HepG2 (cell line): ENCODE measurements around the gene IDH3A. TPM values are rescaled to one million over a fixed set of nuclear protein-coding genes. Genes with fewer than 3 reads are reported as not detected.

Experiments used
- FIP1L1 ChIP-seq: fragments of 200-400 bp; formaldehyde crosslinking; IDR thresholded peaks from 2 replicates; pipeline ENCODE4 v1.6.1; 2018; ENCODE audit warnings: low read depth, mild to moderate bottlenecking, low read length, moderate library complexity, borderline replicate concordance; ENCODE audit not compliant: insufficient read depth
- GABPB1 ChIP-seq: IDR thresholded peaks from 2 replicates; pipeline ENCODE4 v1.6.1; 2016; ENCODE audit warnings: mild to moderate bottlenecking, missing genetic modification reagents, moderate library complexity, missing compliant biosample characterization
- RAD51 ChIP-seq: fragments of 450-650 bp; IDR thresholded peaks from 2 replicates; pipeline ENCODE4 v1.6.1; 2016; ENCODE audit warnings: borderline replicate concordance
- REPIN1 ChIP-seq: sonication (generic); formaldehyde crosslinking; IDR thresholded peaks from 2 replicates; pipeline ENCODE4 v1.8.0; 2022; ENCODE audit warnings: missing genetic modification reagents, low read depth, mild to moderate bottlenecking, borderline replicate concordance
- SALL1 ChIP-seq: sonication (generic); formaldehyde crosslinking; IDR thresholded peaks from 2 replicates; pipeline ENCODE4 v1.8.0; 2022; ENCODE audit warnings: mild to moderate bottlenecking, missing genetic modification reagents
- TP53 ChIP-seq: sonication (generic); formaldehyde crosslinking; conservative IDR thresholded peaks from 2 replicates; pipeline ENCODE4 v1.4.0; 2020; ENCODE audit warnings: missing genetic modification reagents
- ZFP36 ChIP-seq: fragments of 150-350 bp; IDR thresholded peaks from 2 replicates; pipeline ENCODE4 v1.6.1; 2018; ENCODE audit warnings: borderline replicate concordance, low read length, low read depth; ENCODE audit not compliant: partially characterized antibody
- ZKSCAN8 ChIP-seq: IDR thresholded peaks from 2 replicates; pipeline ENCODE4 v1.6.1; 2016; ENCODE audit warnings: borderline replicate concordance, missing genetic modification reagents, missing compliant biosample characterization
- ZNF558 ChIP-seq: sonication (generic); formaldehyde crosslinking; IDR thresholded peaks from 2 replicates; pipeline ENCODE4 v1.9.0; 2022; ENCODE audit warnings: mild to moderate bottlenecking, missing genetic modification reagents, borderline replicate concordance
- ZSCAN25 ChIP-seq: sonication (generic); formaldehyde crosslinking; IDR thresholded peaks from 2 replicates; pipeline ENCODE4 v1.8.0; 2022; ENCODE audit warnings: mild to moderate bottlenecking, missing genetic modification reagents
- polyA plus RNA-seq, 8 experiments: library from polyadenylated mRNA; depleted of rRNA in 3 of 8; stranded (reverse) in 7 of 8; unstranded in 1 of 8; fragments of >200 nt; fragmentation: Illumina TruSeq in 4 of 8; extraction: Trizol in 4 of 8; gene quantifications; 2 replicates each; pipeline versions ENCODE4 v1.2.1 to v1.2.3, GENCODE V29; 2011 to 2016; ENCODE audit warnings: low read depth in 4 of 8, missing spikeins in 1 of 8, mixed read lengths in 1 of 8; ENCODE audit not compliant: insufficient read depth in 1 of 8
- total RNA-seq, 5 experiments: library from RNA; depleted of rRNA; stranded (reverse); fragments of >200 nt; fragmentation: Illumina TruSeq; extraction: Trizol; gene quantifications; 2 replicates each; pipeline ENCODE4 v1.2.3, GENCODE V29; 2016; ENCODE audit warnings: low read depth in 1 of 5
- TF ChIP-seq, protein P1 (sequence below), 2 experiments: fragments of 450-650 bp in 1 of 2; sonication (generic) in 1 of 2; formaldehyde crosslinking; IDR thresholded peaks; 2 replicates each; pipeline versions ENCODE4 v1.5.0 to v1.8.0; 2020 to 2022; ENCODE audit warnings: mild to moderate bottlenecking in 1 of 2, missing genetic modification reagents in 1 of 2
- TF ChIP-seq, protein P2 (sequence below): IDR thresholded peaks from 2 replicates; pipeline ENCODE4 v1.4.0; 2020; ENCODE audit warnings: mild to moderate bottlenecking, missing genetic modification reagents
- TF ChIP-seq, protein P3 (sequence below), 2 experiments: fragments of 450-650 bp in 1 of 2; sonication (generic) in 1 of 2; formaldehyde crosslinking in 1 of 2; IDR thresholded peaks; 2 replicates each; pipeline versions ENCODE4 v1.6.1 to v1.8.0; 2016 to 2022; ENCODE audit warnings: antibody characterized with exemption in 1 of 2, mild to moderate bottlenecking in 1 of 2, missing genetic modification reagents in 1 of 2

IDH3A gene
- total and polyA plus RNA-seq, 2 of the 13 experiments (the other 11 are each of a cell fraction or from before 2014, with no cell fraction given) = 40.7 to 50.7 TPM

DNA sequence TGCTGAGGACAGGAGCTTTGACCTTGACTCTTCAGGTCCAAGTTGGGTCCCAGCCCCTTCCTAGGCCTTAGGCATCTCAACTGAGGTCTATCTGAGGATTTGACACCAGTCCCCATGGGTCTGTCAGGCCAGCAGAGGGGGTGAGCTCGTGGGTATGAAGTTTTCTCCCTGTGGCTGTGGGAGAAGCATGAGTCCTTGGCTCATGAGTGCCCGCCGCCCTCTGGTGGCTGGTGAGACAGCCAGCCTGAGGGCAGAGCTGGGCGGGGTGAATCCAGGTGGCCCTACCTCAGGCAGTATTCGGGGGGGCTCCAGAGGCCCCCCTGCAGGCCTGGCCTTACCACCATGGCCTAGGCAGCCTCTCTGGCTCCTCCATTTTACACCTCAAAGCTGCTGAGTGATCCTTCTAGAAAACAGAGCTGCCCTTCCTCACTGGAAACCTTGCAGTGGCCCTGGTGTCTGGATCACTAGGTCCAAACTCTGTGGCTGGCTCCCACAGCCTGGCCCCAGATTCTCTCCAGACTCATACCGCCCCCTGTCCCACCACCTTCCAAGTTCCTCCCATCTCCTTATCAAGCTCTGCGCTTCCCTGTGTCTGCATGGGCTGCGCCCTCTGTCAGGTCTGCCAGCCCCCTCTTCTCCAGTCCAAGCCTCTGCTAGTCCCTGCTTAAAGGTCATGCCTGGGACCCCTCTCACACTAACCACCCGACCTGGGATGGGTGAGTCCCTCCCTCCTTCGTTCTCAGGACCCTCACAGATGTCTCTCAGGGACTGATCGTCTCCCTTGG, 40.7 kb upstream of the IDH3A start (continued):
- peak; percentile 18; the same call in 1 of the 2 replicates for TF ChIP-seq GABPB1
- TF ChIP-seq TP53 (CRISPR knock-in tag) = no peak
- TF ChIP-seq RAD51 = no peak
- 0 out of 2 replicates have a peak, but pooled peaks have one; percentile 24 for TF ChIP-seq SALL1 (CRISPR knock-in tag)
- TF ChIP-seq, protein P1, sequence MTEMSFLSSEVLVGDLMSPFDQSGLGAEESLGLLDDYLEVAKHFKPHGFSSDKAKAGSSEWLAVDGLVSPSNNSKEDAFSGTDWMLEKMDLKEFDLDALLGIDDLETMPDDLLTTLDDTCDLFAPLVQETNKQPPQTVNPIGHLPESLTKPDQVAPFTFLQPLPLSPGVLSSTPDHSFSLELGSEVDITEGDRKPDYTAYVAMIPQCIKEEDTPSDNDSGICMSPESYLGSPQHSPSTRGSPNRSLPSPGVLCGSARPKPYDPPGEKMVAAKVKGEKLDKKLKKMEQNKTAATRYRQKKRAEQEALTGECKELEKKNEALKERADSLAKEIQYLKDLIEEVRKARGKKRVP (CRISPR knock-in tag; IDR thresholded peaks at IDR 0.05) = no peak
- peak; percentile 54; the same call in 1 of the 2 replicates for TF ChIP-seq ZSCAN25 (CRISPR knock-in tag)
- TF ChIP-seq, protein P2, sequence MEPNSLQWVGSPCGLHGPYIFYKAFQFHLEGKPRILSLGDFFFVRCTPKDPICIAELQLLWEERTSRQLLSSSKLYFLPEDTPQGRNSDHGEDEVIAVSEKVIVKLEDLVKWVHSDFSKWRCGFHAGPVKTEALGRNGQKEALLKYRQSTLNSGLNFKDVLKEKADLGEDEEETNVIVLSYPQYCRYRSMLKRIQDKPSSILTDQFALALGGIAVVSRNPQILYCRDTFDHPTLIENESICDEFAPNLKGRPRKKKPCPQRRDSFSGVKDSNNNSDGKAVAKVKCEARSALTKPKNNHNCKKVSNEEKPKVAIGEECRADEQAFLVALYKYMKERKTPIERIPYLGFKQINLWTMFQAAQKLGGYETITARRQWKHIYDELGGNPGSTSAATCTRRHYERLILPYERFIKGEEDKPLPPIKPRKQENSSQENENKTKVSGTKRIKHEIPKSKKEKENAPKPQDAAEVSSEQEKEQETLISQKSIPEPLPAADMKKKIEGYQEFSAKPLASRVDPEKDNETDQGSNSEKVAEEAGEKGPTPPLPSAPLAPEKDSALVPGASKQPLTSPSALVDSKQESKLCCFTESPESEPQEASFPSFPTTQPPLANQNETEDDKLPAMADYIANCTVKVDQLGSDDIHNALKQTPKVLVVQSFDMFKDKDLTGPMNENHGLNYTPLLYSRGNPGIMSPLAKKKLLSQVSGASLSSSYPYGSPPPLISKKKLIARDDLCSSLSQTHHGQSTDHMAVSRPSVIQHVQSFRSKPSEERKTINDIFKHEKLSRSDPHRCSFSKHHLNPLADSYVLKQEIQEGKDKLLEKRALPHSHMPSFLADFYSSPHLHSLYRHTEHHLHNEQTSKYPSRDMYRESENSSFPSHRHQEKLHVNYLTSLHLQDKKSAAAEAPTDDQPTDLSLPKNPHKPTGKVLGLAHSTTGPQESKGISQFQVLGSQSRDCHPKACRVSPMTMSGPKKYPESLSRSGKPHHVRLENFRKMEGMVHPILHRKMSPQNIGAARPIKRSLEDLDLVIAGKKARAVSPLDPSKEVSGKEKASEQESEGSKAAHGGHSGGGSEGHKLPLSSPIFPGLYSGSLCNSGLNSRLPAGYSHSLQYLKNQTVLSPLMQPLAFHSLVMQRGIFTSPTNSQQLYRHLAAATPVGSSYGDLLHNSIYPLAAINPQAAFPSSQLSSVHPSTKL (CRISPR knock-in tag) = 0 out of 2 replicates have a peak, but pooled peaks have one; percentile 25
- TF ChIP-seq ZKSCAN8 (CRISPR knock-in tag) = no peak
- TF ChIP-seq, protein P3, sequence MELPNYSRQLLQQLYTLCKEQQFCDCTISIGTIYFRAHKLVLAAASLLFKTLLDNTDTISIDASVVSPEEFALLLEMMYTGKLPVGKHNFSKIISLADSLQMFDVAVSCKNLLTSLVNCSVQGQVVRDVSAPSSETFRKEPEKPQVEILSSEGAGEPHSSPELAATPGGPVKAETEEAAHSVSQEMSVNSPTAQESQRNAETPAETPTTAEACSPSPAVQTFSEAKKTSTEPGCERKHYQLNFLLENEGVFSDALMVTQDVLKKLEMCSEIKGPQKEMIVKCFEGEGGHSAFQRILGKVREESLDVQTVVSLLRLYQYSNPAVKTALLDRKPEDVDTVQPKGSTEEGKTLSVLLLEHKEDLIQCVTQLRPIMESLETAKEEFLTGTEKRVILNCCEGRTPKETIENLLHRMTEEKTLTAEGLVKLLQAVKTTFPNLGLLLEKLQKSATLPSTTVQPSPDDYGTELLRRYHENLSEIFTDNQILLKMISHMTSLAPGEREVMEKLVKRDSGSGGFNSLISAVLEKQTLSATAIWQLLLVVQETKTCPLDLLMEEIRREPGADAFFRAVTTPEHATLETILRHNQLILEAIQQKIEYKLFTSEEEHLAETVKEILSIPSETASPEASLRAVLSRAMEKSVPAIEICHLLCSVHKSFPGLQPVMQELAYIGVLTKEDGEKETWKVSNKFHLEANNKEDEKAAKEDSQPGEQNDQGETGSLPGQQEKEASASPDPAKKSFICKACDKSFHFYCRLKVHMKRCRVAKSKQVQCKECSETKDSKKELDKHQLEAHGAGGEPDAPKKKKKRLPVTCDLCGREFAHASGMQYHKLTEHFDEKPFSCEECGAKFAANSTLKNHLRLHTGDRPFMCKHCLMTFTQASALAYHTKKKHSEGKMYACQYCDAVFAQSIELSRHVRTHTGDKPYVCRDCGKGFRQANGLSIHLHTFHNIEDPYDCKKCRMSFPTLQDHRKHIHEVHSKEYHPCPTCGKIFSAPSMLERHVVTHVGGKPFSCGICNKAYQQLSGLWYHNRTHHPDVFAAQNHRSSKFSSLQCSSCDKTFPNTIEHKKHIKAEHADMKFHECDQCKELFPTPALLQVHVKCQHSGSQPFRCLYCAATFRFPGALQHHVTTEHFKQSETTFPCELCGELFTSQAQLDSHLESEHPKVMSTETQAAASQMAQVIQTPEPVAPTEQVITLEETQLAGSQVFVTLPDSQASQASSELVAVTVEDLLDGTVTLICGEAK (IDR thresholded peaks at IDR 0.05) = no peak
- TF ChIP-seq, protein P3 (CRISPR knock-in tag; IDR thresholded peaks at IDR 0.05) = no peak
- TF ChIP-seq ZNF558 = no peak
- peak; percentile 67; the same call in 1 of the 2 replicates for TF ChIP-seq REPIN1 (CRISPR knock-in tag)
- peak; percentile 32 for TF ChIP-seq ZFP36
- no peak for TF ChIP-seq FIP1L1
